ENCODE data around the gene SMAD4. TPM values are rescaled to one million over a fixed set of nuclear protein-coding genes. Genes with fewer than 3 reads are reported as not detected.

Gene SMAD4
- polyA plus RNA-seq, 1 donor (not counting 4 experiments of a cell fraction or from before 2014, with no cell fraction given): 68.2 TPM

- Histone ChIP-seq H3K9me3 (ENCODE audit: control insufficient read depth, low read depth, low read length) (no peaks in the 10 kb centered on the region), H3K4me1 (ENCODE audit: control insufficient read depth, extremely low read depth, insufficient read depth, low read length) (no peaks in the 10 kb centered on the region), H3K9me1 (ENCODE audit: control insufficient read depth, extremely low read depth, insufficient read depth, low read length) (no peaks in the 10 kb centered on the region), H3K79me2 (ENCODE audit: control insufficient read depth, insufficient read depth, low read length) (no peaks in the 10 kb centered on the region), H4K20me1 (ENCODE audit: control insufficient read depth, extremely low read depth, insufficient read depth, low read length) (no peaks in the 10 kb centered on the region), H3K4me3 (ENCODE audit: control insufficient read depth in 2 of 3, extremely low read depth in 1 of 3, insufficient read depth in 2 of 3, low read depth in 1 of 3, low read length in 3 of 3) (no peak overlapping the region), H3K36me3 (ENCODE audit: control insufficient read depth in 2 of 2, extremely low read depth in 1 of 2, insufficient read depth in 2 of 2, low read length in 2 of 2) (no peaks in the 10 kb centered on the region), H2AFZ (ENCODE audit: control insufficient read depth, low read length) (no peak overlapping the region), H3K4me2 (ENCODE audit: control insufficient read depth, extremely low read depth, insufficient read depth, low read depth, low read length) (no peak overlapping the region), H3K9ac (ENCODE audit: control insufficient read depth, extremely low read depth, insufficient read depth, low read length) (no peak overlapping the region), H3K27ac (ENCODE audit: control insufficient read depth, insufficient read depth, low read length) (no peak overlapping the region), H3K27me3 (ENCODE audit: control insufficient read depth, extremely low read depth, insufficient read depth, low read length) (no peaks in the 10 kb centered on the region)
- dilution Hi-C loops (cut with MboI; ENCODE audit: extremely low pct_ligation_motif_present, low sequenced_read_pairs): no loop called here
- FAIRE-seq: no peak
- DNase-seq (ENCODE audit: low read depth, low spot score): no peak
- TF ChIP-seq, protein P1, sequence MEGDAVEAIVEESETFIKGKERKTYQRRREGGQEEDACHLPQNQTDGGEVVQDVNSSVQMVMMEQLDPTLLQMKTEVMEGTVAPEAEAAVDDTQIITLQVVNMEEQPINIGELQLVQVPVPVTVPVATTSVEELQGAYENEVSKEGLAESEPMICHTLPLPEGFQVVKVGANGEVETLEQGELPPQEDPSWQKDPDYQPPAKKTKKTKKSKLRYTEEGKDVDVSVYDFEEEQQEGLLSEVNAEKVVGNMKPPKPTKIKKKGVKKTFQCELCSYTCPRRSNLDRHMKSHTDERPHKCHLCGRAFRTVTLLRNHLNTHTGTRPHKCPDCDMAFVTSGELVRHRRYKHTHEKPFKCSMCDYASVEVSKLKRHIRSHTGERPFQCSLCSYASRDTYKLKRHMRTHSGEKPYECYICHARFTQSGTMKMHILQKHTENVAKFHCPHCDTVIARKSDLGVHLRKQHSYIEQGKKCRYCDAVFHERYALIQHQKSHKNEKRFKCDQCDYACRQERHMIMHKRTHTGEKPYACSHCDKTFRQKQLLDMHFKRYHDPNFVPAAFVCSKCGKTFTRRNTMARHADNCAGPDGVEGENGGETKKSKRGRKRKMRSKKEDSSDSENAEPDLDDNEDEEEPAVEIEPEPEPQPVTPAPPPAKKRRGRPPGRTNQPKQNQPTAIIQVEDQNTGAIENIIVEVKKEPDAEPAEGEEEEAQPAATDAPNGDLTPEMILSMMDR (optimal IDR thresholded peaks at IDR 0.05 in 1 of 3, IDR thresholded peaks at IDR 0.05 in 1 of 3, conservative IDR thresholded peaks at IDR 0.05 in 1 of 3; ENCODE audit: extremely low read depth in 1 of 3, insufficient read depth in 2 of 3, low read length in 3 of 3): no peak
- TF ChIP-seq EZH2 (IDR thresholded peaks at IDR 0.05; ENCODE audit: low read length): no peak
These were observed 91.0 kb downstream of the SMAD4 start for GRCh38 chr18:51120809-51121596.

GRCh38 chr18:51121597-51121857, 91.5 kb downstream of the SMAD4 start:
- Histone ChIP-seq H3K36me3 (ENCODE audit: control insufficient read depth in 2 of 2, extremely low read depth in 1 of 2, insufficient read depth in 2 of 2, low read length in 2 of 2) (no peaks in the 10 kb centered on the region), H3K9me1 (ENCODE audit: control insufficient read depth, extremely low read depth, insufficient read depth, low read length) (no peaks in the 10 kb centered on the region), H3K9ac (ENCODE audit: control insufficient read depth, extremely low read depth, insufficient read depth, low read length) (no peak overlapping the region), H3K4me3 (ENCODE audit: control insufficient read depth in 2 of 3, extremely low read depth in 1 of 3, insufficient read depth in 2 of 3, low read depth in 1 of 3, low read length in 3 of 3) (no peak overlapping the region), H3K9me3 (ENCODE audit: control insufficient read depth, low read depth, low read length) (no peaks in the 10 kb centered on the region), H3K27ac (ENCODE audit: control insufficient read depth, insufficient read depth, low read length) (no peak overlapping the region), H3K27me3 (ENCODE audit: control insufficient read depth, extremely low read depth, insufficient read depth, low read length) (no peaks in the 10 kb centered on the region), H3K79me2 (ENCODE audit: control insufficient read depth, insufficient read depth, low read length) (no peaks in the 10 kb centered on the region), H3K4me2 (ENCODE audit: control insufficient read depth, extremely low read depth, insufficient read depth, low read depth, low read length) (no peak overlapping the region), H4K20me1 (ENCODE audit: control insufficient read depth, extremely low read depth, insufficient read depth, low read length) (no peaks in the 10 kb centered on the region), H3K4me1 (ENCODE audit: control insufficient read depth, extremely low read depth, insufficient read depth, low read length) (no peaks in the 10 kb centered on the region), H2AFZ (ENCODE audit: control insufficient read depth, low read length) (no peak overlapping the region)
- no peak for FAIRE-seq
- DNase-seq (ENCODE audit: low read depth, low spot score): no peak
- dilution Hi-C loops (cut with MboI; ENCODE audit: extremely low pct_ligation_motif_present, low sequenced_read_pairs): no loop called here
- no peak for TF ChIP-seq EZH2 (IDR thresholded peaks at IDR 0.05; ENCODE audit: low read length)
- TF ChIP-seq, protein P1 (optimal IDR thresholded peaks at IDR 0.05 in 1 of 3, IDR thresholded peaks at IDR 0.05 in 1 of 3, conservative IDR thresholded peaks at IDR 0.05 in 1 of 3; ENCODE audit: extremely low read depth in 1 of 3, insufficient read depth in 2 of 3, low read length in 3 of 3): no peak
